ENCODE data around the gene NGFR. TPM values are rescaled to one million over a fixed set of nuclear protein-coding genes. Genes with fewer than 3 reads are reported as not detected.
A peak's percentile ranks its signal among the peaks of the same experiment; 100 is the strongest.

Gene NGFR, protein sequence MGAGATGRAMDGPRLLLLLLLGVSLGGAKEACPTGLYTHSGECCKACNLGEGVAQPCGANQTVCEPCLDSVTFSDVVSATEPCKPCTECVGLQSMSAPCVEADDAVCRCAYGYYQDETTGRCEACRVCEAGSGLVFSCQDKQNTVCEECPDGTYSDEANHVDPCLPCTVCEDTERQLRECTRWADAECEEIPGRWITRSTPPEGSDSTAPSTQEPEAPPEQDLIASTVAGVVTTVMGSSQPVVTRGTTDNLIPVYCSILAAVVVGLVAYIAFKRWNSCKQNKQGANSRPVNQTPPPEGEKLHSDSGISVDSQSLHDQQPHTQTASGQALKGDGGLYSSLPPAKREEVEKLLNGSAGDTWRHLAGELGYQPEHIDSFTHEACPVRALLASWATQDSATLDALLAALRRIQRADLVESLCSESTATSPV
- total RNA-seq (2014; rRNA removed; shearing (Covaris generic)), result 0.25 and 0.43 TPM in 2 replicates
- polyA plus RNA-seq (2016; fragmentation: Nextera tagmentation; extraction: Ambion mirVana), result 0.60 and 0.81 TPM in 2 replicates

DNA sequence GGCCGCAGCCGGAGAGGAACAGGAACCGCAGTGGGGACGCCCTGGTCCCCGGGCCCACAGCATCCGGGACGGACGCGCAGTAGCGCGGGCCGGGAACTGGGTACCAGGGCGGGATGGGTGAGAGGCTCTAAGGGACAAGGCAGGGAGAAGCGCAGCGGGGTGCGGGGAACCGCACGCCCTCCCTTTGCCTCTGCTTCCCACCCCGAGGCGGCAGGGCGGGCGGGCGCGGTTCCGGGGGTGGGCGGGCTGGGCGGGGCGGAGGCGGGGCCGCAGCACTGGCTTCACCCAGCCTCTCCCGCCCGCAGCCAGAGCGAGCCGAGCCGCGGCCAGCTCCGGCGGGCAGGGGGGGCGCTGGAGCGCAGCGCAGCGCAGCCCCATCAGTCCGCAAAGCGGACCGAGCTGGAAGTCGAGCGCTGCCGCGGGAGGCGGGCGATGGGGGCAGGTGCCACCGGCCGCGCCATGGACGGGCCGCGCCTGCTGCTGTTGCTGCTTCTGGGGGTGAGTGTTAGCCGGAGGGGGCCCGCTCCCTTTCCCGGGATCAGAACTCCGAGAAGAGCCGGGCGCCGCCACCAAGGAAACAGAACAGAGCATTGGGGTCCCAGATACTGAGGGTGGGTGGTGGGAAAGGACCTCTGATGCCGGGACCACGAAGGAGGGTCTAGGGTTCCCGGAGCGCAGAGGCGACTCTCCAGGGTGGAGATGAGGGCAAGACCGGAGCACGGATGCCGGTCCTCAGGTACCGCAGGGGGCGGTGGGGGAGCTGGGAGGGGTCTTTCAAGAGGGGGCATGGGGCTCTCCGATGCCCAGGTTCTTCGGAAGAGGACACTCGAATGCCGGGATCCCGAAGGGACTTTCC lies at the start of gene NGFR:
TSS of gene NGFR (plus strand) at position 308 of the 856 bp plus-strand sequence. CDS start at position 433, 125 bp downstream.
- H3K36me3 ChIP-seq (ENCODE audit: low read depth), result no peaks in the 10 kb centered on the region
- H2AFZ ChIP-seq, result no peak within 1 kb of the TSS
- no peaks in the 10 kb centered on the region for H3K79me2 ChIP-seq (ENCODE audit: insufficient read depth)
- 0 out of 2 replicates have a peak, but pooled peaks cover 4% of the 10 kb centered on the region for H3K4me1 ChIP-seq (ENCODE audit: insufficient read depth)
- peak within 1 kb of the TSS; percentile 62 for H3K4me3 ChIP-seq
- no peaks in the 10 kb centered on the region for H3K9me2 ChIP-seq (ENCODE audit: insufficient read depth)
- no peaks in the 10 kb centered on the region for H3F3A ChIP-seq (ENCODE audit: insufficient read depth)
- DNase-seq, result peak; percentile 60
- H3K4me2 ChIP-seq (ENCODE audit: unreplicated experiment), result peak within 1 kb of the TSS; percentile 76
- peaks cover 56% of the 10 kb centered on the region for H3K27me3 ChIP-seq (replicated peaks; ENCODE audit: insufficient read depth)
- H3K27ac ChIP-seq, result no peak within 1 kb of the TSS
- no peak within 1 kb of the TSS for H3K9ac ChIP-seq
- H3K9me3 ChIP-seq (ENCODE audit: low read depth), result no peaks in the 10 kb centered on the region
- 0 to 2% methylated on average over 15 to 74 of the region's 79 CpGs for WGBS, 2 experiments (ENCODE audit: low coverage in 1 of 2, low lambda C conversion rate in 2 of 2, missing lambda C conversion rate in 2 of 2)
- in situ Hi-C loops (cut with MboI), result no loop called here
- H4K20me1 ChIP-seq (ENCODE audit: insufficient read depth), result no peaks in the 10 kb centered on the region
- TF ChIP-seq EZH2phosphoT487 (IDR thresholded peaks at IDR 0.05; ENCODE audit: insufficient read depth, low read depth), result no peak
- no peak for TF ChIP-seq EZH2 (IDR thresholded peaks at IDR 0.05; ENCODE audit: insufficient read depth, poor library complexity, severe bottlenecking)

DNA sequence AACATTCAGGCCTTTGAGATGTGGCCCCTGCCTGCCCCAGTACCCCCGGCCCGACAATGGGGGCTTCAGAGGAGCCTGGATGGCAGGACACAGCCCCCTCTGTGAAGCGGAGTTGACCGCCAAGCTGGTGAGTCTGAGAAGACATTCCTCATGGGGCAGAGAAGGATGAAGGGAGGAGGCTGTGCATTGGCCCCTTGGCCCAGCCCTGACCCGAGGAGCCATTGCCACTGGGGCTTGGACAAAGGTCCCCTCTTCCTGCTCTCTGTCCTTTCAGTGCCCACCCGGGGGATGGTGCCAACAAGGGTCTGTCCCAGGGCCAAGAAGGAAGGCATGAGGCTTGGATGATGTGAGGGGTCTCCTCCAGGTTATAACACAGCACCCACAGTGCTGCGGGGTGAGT lies 49.5 kb upstream of the NGFR start:
- no peak overlapping the region for H3K27ac ChIP-seq
- no peak overlapping the region for H3K4me3 ChIP-seq
- H2AFZ ChIP-seq, result no peak overlapping the region
- H3K9ac ChIP-seq, result no peak overlapping the region
- no peaks in the 10 kb centered on the region for H3K36me3 ChIP-seq (ENCODE audit: low read depth)
- 67 to 68% methylated on average over 7 of the region's 7 CpGs for WGBS, 2 experiments (ENCODE audit: low coverage in 1 of 2, low lambda C conversion rate in 2 of 2, missing lambda C conversion rate in 2 of 2)
- H3K79me2 ChIP-seq (ENCODE audit: insufficient read depth), result no peaks in the 10 kb centered on the region
- H3K9me2 ChIP-seq (ENCODE audit: insufficient read depth), result no peaks in the 10 kb centered on the region
- in situ Hi-C loops (cut with MboI), result no loop called here
- H3K4me1 ChIP-seq (ENCODE audit: insufficient read depth), result peaks cover 17% of the 10 kb centered on the region
- DNase-seq, result no peak
- no peak for TF ChIP-seq EZH2 (IDR thresholded peaks at IDR 0.05; ENCODE audit: insufficient read depth, poor library complexity, severe bottlenecking)
- TF ChIP-seq EZH2phosphoT487 (IDR thresholded peaks at IDR 0.05; ENCODE audit: insufficient read depth, low read depth), result no peak
- H3K4me2 ChIP-seq (ENCODE audit: unreplicated experiment), result no peak overlapping the region
- no peaks in the 10 kb centered on the region for H3K9me3 ChIP-seq (ENCODE audit: low read depth)
- H3K27me3 ChIP-seq (replicated peaks; ENCODE audit: insufficient read depth), result peaks cover 7% of the 10 kb centered on the region; the same call in 1 of the 2 replicates
- no peaks in the 10 kb centered on the region for H3F3A ChIP-seq (ENCODE audit: insufficient read depth)
- no peaks in the 10 kb centered on the region for H4K20me1 ChIP-seq (ENCODE audit: insufficient read depth)

DNA sequence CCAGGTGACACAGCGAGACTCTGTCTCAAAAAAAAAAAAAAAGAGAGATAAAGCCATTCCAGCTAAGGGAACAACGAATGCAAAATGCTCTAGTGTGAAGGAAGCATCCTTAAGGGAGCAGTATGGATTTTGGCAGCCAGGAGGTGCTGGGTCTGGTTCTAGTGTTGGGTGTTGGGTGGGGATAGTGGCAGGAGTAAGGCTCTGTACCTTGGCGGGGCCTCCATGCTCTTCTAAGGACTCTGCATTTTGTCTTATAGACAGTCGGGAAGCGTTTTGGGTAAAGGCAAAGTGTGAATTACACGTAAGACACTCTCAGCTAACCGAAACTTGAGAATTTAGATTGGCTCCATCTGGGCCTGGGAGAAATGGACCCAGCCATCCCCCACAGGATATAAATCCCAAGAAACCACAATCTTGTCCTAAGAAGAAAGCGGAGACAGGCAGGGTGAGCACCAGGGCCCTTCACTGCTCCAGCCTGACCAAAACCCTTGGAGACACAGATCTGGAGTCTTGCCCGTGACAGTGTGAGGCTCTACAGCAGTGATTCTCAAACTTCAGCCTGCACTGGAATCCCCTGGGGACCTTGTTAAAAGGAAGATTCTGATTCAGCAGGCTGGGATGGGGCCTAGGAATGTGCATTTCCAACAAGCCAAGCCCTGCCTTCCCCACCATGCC lies 47.3 kb upstream of the NGFR start:
- TF ChIP-seq EZH2phosphoT487 (IDR thresholded peaks at IDR 0.05; ENCODE audit: insufficient read depth, low read depth) (no peak), EZH2 (IDR thresholded peaks at IDR 0.05; ENCODE audit: insufficient read depth, poor library complexity, severe bottlenecking) (no peak)
- peak; percentile 78 for DNase-seq

DNA sequence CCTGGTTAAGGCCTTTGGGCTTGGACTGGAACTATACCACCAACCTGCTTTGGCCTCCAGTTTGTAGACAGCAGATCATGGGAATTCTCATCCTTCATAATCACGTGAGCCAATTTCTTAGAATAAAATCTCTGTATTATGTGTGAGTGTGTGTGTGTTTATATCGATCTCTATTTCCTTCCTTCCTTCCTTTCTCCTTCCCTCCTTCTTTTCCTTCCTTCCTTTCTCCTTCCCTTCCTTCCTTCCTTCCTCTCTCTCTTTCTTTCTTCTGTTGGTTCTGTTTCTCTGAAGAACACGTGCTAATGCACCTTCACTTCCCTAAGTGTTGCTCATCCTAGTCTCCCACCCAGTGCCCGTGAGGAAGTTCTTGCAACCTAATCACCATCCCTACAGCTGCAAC lies 44.9 kb upstream of the NGFR start:
- no peak overlapping the region for H3K9ac ChIP-seq
- no peaks in the 10 kb centered on the region for H3F3A ChIP-seq (ENCODE audit: insufficient read depth)
- H2AFZ ChIP-seq, result no peak overlapping the region
- no peaks in the 10 kb centered on the region for H4K20me1 ChIP-seq (ENCODE audit: insufficient read depth)
- in situ Hi-C loops (cut with MboI), result no loop called here
- no peaks in the 10 kb centered on the region for H3K9me3 ChIP-seq (ENCODE audit: low read depth)
- no peaks in the 10 kb centered on the region for H3K79me2 ChIP-seq (ENCODE audit: insufficient read depth)
- peak overlapping the region; percentile 43 for H3K27ac ChIP-seq
- H3K36me3 ChIP-seq (ENCODE audit: low read depth), result no peaks in the 10 kb centered on the region
- 96% methylated on average over 4 of the region's 4 CpGs for WGBS, 2 experiments (ENCODE audit: low coverage in 1 of 2, low lambda C conversion rate in 2 of 2, missing lambda C conversion rate in 2 of 2)
- peaks cover 30% of the 10 kb centered on the region for H3K4me1 ChIP-seq (ENCODE audit: insufficient read depth)
- TF ChIP-seq EZH2 (IDR thresholded peaks at IDR 0.05; ENCODE audit: insufficient read depth, poor library complexity, severe bottlenecking) (no peak), EZH2phosphoT487 (IDR thresholded peaks at IDR 0.05; ENCODE audit: insufficient read depth, low read depth) (no peak)
- no peaks in the 10 kb centered on the region for H3K9me2 ChIP-seq (ENCODE audit: insufficient read depth)
- no peaks in the 10 kb centered on the region for H3K27me3 ChIP-seq (replicated peaks; ENCODE audit: insufficient read depth)
- no peak overlapping the region for H3K4me3 ChIP-seq
- DNase-seq, result no peak
- no peak overlapping the region for H3K4me2 ChIP-seq (ENCODE audit: unreplicated experiment)

More for the DNA sequence above, 47.3 kb upstream of the NGFR start:
- H2AFZ ChIP-seq, result no peak overlapping the region
- no peak overlapping the region for H3K4me3 ChIP-seq
- WGBS, 2 experiments (ENCODE audit: low coverage in 1 of 2, low lambda C conversion rate in 2 of 2, missing lambda C conversion rate in 2 of 2), result 65 to 80% methylated on average over 9 of the region's 9 CpGs
- no peaks in the 10 kb centered on the region for H4K20me1 ChIP-seq (ENCODE audit: insufficient read depth)
- H3K27ac ChIP-seq, result peak overlapping the region; percentile 49
- peaks cover 25% of the 10 kb centered on the region for H3K4me1 ChIP-seq (ENCODE audit: insufficient read depth)
- H3K9ac ChIP-seq, result no peak overlapping the region
- H3K27me3 ChIP-seq (replicated peaks; ENCODE audit: insufficient read depth), result peaks cover 2% of the 10 kb centered on the region; the same call in 1 of the 2 replicates
- H3K36me3 ChIP-seq (ENCODE audit: low read depth), result no peaks in the 10 kb centered on the region
- H3K9me3 ChIP-seq (ENCODE audit: low read depth), result no peaks in the 10 kb centered on the region
- H3F3A ChIP-seq (ENCODE audit: insufficient read depth), result no peaks in the 10 kb centered on the region
- H3K79me2 ChIP-seq (ENCODE audit: insufficient read depth), result no peaks in the 10 kb centered on the region
- H3K4me2 ChIP-seq (ENCODE audit: unreplicated experiment), result no peak overlapping the region
- in situ Hi-C loops (cut with MboI), result no loop called here
- H3K9me2 ChIP-seq (ENCODE audit: insufficient read depth), result no peaks in the 10 kb centered on the region
